ENCODE data around the gene PLS1. TPM values are rescaled to one million over a fixed set of nuclear protein-coding genes. Genes with fewer than 3 reads are reported as not detected.
"Not testable (repeated sequence)": the region's sequence is repeated elsewhere in the genome, so short reads cannot be mapped to it uniquely, and the experiment has no call there.

Gene PLS1
- total RNA-seq, 2 experiments from 2014 or later = 0.63 to 0.92 TPM

- Mint-ChIP-seq H3K36me3 (ENCODE audit: low read depth) (no peaks in the 10 kb centered on the region), H3K4me1 (ENCODE audit: low read depth) (no peaks in the 10 kb centered on the region), H3K27me3 (no peaks in the 10 kb centered on the region), H3K4me3 (no peak overlapping the region), H3K27ac (no peak overlapping the region), H3K9me3 (no peaks in the 10 kb centered on the region)
- H3K27ac ChIP-seq (ENCODE audit: low read depth in 1 of 2, low read length in 2 of 2) = no peak overlapping the region
- POLR2A ChIA-PET = no interaction called here
- CTCF ChIA-PET = no interaction called here
- no peaks in the 10 kb centered on the region for H3K4me1 ChIP-seq (ENCODE audit: insufficient read depth, low read length)
- H3K27me3 ChIP-seq (ENCODE audit: control insufficient read depth in 1 of 2, insufficient read depth in 2 of 2, low read length in 2 of 2) = no peaks in the 10 kb centered on the region
- intact Hi-C loops (cut with DNase I, micrococcal nuclease) = no loop called here
- DNase-seq = no peak
- H3K4me3 ChIP-seq (ENCODE audit: low read length) = no peak overlapping the region
- ATAC-seq (ENCODE audit: poor library complexity) = no peak
- no peaks in the 10 kb centered on the region for H3K36me3 ChIP-seq (ENCODE audit: insufficient read depth, low read length)
- TF ChIP-seq CTCF (IDR thresholded peaks at IDR 0.05) = no peak
- no peaks in the 10 kb centered on the region for H3K9me3 ChIP-seq (ENCODE audit: control insufficient read depth in 1 of 2, insufficient read depth in 1 of 2, low read length in 2 of 2)
These were observed 142.2 kb downstream of the PLS1 start for GRCh38 chr3:142738396-142738795.

GRCh38 chr3:142746646-142747045, 150.5 kb downstream of the PLS1 start:
- no peaks in the 10 kb centered on the region for H3K36me3 ChIP-seq (ENCODE audit: insufficient read depth, low read length)
- no peak for TF ChIP-seq CTCF (IDR thresholded peaks at IDR 0.05)
- ChIA-PET POLR2A (no interaction called here), CTCF (no interaction called here)
- H3K4me1 ChIP-seq (ENCODE audit: insufficient read depth, low read length) = no peaks in the 10 kb centered on the region
- peaks cover 2% of the 10 kb centered on the region for H3K9me3 Mint-ChIP-seq
- no peaks in the 10 kb centered on the region for H3K27me3 ChIP-seq (ENCODE audit: control insufficient read depth in 1 of 2, insufficient read depth in 2 of 2, low read length in 2 of 2)
- intact Hi-C loops (cut with DNase I, micrococcal nuclease) = no loop called here
- H3K27ac Mint-ChIP-seq = no peak overlapping the region
- no peak overlapping the region for H3K27ac ChIP-seq (ENCODE audit: low read depth in 1 of 2, low read length in 2 of 2)
- H3K27me3 Mint-ChIP-seq = no peaks in the 10 kb centered on the region
- H3K4me1 Mint-ChIP-seq (ENCODE audit: low read depth) = no peaks in the 10 kb centered on the region
- DNase-seq (no peak), ATAC-seq (ENCODE audit: poor library complexity) (no peak)
- no peak overlapping the region for H3K4me3 Mint-ChIP-seq
- H3K36me3 Mint-ChIP-seq (ENCODE audit: low read depth) = peaks cover 21% of the 10 kb centered on the region
- no peaks in the 10 kb centered on the region for H3K9me3 ChIP-seq (ENCODE audit: control insufficient read depth in 1 of 2, insufficient read depth in 1 of 2, low read length in 2 of 2)
- no peak overlapping the region for H3K4me3 ChIP-seq (ENCODE audit: low read length)

GRCh38 chr3:142750531-142750930, 154.3 kb downstream of the PLS1 start:
- H3K27me3 ChIP-seq (ENCODE audit: control insufficient read depth in 1 of 2, insufficient read depth in 2 of 2, low read length in 2 of 2); POLR2A ChIA-PET; H3K36me3 ChIP-seq (ENCODE audit: insufficient read depth, low read length); H3K4me3 ChIP-seq (ENCODE audit: low read length); H3K9me3 Mint-ChIP-seq; CTCF ChIA-PET; intact Hi-C loops (cut with DNase I, micrococcal nuclease); H3K9me3 ChIP-seq (ENCODE audit: control insufficient read depth in 1 of 2, insufficient read depth in 1 of 2, low read length in 2 of 2); DNase-seq; H3K4me3 Mint-ChIP-seq; ATAC-seq (ENCODE audit: poor library complexity); H3K27ac ChIP-seq (ENCODE audit: low read depth in 1 of 2, low read length in 2 of 2); H3K27ac Mint-ChIP-seq; H3K4me1 ChIP-seq (ENCODE audit: insufficient read depth, low read length); H3K27me3 Mint-ChIP-seq; H3K4me1 Mint-ChIP-seq (ENCODE audit: low read depth): not testable (repeated sequence)
- H3K36me3 Mint-ChIP-seq (ENCODE audit: low read depth) = peaks cover 21% of the 10 kb centered on the region

- POLR2A ChIA-PET; H3K27ac ChIP-seq (ENCODE audit: low read depth in 1 of 2, low read length in 2 of 2); H3K27me3 Mint-ChIP-seq; CTCF ChIA-PET; H3K9me3 Mint-ChIP-seq; DNase-seq; H3K27me3 ChIP-seq (ENCODE audit: control insufficient read depth in 1 of 2, insufficient read depth in 2 of 2, low read length in 2 of 2); H3K4me1 ChIP-seq (ENCODE audit: insufficient read depth, low read length); H3K4me3 Mint-ChIP-seq; H3K27ac Mint-ChIP-seq; H3K36me3 ChIP-seq (ENCODE audit: insufficient read depth, low read length); ATAC-seq (ENCODE audit: poor library complexity); H3K4me3 ChIP-seq (ENCODE audit: low read length); H3K4me1 Mint-ChIP-seq (ENCODE audit: low read depth); intact Hi-C loops (cut with DNase I, micrococcal nuclease); H3K9me3 ChIP-seq (ENCODE audit: control insufficient read depth in 1 of 2, insufficient read depth in 1 of 2, low read length in 2 of 2): not testable (repeated sequence)
- peaks cover 21% of the 10 kb centered on the region for H3K36me3 Mint-ChIP-seq (ENCODE audit: low read depth)
These were observed 156.4 kb downstream of the PLS1 start for GRCh38 chr3:142752605-142753004.
